Activated CD4-positive, alpha-beta T cell treated with anti-CD3 and anti-CD28 coated beads, Interleukin-2, amount 50 U/mL, for 1 hour (primary cell): Measurements from ENCODE around the gene CXCL12.

ENCODE experiments used
- DNase-seq: peaks from one replicate; pipeline ENCODE4 v3.0.0-alpha.2; 2020

CXCL12 gene

DNA sequence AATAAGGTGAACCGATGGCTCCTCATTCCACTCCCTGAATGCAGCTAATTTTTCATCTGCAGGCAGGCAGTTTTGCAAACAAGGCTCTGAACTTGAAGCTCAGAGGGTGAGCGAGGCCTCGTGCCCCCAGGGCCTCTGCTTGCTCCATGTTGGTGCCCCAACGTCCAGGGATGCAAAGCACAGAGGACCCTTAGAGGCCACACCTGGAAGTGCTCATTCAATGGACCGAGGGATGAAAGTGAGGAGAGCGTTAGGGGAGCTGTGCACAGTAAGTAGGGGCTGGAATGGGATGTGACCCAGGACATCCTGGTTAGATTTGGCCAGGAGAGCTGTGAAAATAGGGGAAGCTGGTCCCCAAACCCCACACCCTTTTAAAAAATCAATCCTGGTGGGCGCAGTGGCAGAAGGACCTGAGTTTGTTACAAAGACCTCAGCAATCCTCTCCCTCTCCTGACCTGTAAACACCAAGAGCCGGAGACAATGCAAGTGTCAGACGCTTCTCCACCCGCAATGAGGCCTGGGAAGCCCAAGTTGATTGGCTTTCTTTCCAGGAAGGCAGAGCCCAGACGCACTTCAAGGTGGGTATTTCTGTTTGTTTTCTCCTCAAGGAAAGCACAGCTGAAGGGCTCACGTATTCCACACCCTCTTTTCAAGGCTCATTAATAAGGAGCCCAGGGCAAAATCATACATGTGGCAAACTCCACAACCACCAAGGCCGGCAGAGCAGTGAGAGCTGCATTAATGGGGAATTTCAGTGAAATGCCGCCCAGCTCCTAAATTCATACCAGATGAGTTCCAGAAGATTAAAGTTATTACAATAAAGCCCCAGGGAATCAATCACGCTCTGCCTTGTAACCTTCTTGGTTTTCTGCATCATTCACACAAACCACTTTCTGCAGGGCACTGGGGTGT is 14.1 kb upstream of the CXCL12 start:
- DNase-seq = no peak

DNA sequence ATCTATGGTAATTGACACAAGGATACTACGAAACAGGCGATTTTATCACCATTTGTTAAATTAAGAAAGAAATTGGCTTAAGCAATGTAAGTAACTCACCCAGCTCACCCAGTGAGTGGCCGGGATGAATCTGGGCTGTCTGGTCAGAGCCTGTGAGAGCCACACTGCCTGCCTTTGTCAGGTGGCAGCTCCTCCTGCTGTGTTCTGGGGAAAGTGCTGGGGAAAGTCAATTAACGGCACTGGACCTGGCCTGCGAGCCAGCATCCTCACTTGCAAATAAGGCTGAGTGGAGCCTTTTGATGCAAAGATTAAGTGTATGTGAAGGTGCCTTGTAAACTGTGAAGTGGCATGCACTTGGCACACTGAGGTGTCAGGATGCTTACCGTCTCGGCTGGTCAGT is 13.4 kb upstream of the CXCL12 start:
- no peak for DNase-seq

DNA sequence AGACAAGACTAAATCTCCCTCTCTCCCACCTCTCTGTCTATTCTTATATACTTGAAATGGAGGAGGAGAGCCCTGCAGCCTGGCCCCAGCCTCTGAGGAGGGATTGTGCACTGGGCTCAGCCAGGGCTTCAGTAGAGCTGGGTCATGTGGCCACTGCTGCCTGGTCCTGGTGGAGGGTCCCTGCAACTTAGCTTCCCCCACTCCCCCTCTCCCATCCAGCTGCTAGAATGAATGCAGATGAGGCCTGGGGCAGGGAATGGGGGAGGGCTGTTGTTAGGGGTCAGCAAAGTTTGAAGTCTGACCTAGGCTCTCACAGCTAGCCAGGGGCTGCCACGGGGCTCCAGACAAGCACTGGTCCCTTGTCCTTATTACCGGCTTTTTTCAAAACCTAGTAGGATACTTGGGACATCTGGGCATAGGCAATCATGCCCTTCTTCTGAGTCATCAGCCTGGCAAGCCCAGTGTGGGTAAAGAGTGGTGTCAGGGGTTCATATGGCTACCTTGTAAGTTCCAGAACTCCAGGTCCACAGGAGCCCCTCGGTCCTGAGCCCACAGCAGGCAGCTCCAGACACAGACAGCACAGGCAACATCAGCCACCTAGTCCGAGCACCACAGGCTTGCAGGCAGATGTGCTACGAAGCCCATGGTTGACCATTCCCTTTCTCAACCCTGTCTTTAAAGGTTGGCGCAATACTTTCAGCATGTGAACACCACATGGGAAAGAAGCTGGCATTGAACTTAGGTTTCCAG is 12.8 kb upstream of the CXCL12 start:
- no peak for DNase-seq

DNA sequence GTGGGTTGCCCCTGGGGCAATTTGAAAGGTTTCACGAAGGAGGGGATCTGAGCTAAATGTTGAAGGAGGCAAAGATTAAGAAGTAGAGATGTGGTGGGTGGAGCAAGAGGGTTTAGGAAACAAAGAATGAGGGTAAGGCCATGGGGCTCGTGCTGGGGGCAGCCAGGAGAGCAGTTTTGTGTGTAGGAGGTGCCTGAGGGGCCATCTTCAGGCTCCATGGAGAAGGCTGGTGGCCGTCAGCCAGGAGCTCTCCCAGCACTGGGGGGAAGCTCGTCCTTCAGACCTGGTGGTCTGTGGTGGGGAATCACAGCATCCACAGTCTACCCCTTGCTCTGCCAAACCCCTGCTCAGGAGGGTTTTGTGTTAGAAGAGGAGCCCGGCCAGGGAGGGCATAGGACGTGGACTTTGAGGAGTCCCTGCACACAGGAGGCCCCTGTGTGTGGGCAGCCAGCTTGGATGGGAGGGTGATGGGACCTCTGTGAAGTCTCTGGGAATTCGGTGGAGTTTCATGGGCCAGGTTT is 11.8 kb upstream of the CXCL12 start:
- no peak for DNase-seq

DNA sequence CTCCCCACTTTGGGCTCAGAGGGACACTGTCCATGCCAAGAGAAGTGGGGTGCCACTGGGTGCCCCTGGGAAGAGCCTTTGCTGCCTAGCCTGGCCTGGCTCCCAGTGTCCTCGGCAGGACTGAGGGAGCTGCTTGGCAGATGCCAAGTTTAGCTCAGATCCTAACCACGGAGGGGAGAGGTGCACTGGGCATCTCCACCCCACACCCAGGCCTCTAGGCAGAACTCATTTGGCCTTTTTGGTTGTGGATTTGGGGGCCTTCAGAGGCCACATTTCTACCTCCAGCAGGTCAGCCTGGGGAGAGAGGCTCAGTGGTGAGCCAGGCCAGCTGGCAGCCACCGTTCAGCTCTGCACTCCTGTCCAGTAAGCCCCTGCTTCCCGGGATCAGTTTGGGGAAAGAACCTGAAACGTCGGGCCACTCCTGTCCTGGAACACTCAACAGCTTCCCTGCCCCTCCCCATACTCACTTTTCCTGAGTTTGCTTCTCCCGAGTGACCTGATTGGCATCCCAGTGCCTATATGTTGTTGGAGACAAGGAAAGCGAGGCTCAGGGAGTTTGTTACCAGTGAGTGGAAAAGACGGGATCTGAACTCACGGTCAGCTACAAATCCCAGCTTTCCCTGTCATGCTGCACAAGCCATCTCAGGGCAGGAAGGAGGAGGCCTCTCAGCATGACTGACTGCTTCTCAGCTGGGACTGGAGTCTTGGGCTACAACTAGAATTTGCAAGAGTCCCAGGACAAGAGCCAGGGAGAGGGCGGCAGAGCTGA is 11.2 kb upstream of the CXCL12 start:
- DNase-seq = no peak

DNA sequence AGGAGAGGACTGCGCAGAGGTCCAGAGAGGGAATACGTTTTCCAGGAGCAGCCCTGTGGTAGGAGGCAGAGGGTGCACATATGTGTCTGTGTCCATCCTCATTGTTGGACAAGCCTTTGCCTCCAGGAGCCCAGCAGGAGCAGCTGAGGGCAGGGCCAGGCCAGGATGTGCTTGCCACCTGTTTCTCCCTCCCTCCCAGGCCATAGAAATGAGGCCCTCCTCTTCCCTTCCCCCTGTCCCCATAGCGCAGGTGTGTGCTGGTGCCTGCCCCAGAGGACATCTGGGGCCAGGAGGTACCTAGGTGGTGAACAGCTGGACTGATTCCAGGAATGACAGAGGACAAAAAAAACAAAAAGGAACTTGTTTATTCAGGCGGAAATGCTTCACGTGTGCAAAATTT is 10.5 kb upstream of the CXCL12 start:
- no peak for DNase-seq

DNA sequence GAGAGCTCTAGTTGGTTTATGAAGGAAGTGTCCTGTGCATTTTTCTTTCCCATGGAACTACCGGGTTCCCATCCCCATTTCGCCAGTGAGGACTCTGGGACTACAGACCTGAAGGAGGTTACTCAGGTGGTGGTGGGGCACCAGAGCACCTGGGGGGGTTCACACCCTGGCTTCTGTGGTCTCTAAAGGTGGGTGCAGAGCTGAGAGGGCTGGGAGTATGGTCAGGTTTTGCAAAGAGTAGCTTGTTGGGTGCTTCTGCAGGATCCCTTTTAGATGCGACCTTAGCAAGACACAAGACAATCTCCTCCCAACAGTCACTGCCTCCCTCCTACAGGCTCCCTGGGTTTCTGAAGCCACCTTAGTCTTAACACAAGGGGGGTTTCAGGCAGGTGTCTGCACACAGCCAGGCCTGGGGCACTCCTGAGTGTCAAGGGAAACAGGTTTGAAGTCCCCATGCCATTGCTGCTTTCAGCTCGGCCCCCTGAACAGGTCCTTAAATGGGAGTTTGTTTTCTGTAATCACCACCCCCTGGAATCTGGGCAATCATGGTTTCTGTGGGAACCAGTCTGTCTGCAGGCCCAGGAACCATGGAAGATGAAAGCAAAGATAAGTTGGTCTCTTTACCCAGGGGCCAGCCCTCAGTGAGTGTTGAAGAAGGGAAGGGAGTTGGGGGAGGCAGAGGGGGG is 9.9 kb upstream of the CXCL12 start:
- DNase-seq = no peak

DNA sequence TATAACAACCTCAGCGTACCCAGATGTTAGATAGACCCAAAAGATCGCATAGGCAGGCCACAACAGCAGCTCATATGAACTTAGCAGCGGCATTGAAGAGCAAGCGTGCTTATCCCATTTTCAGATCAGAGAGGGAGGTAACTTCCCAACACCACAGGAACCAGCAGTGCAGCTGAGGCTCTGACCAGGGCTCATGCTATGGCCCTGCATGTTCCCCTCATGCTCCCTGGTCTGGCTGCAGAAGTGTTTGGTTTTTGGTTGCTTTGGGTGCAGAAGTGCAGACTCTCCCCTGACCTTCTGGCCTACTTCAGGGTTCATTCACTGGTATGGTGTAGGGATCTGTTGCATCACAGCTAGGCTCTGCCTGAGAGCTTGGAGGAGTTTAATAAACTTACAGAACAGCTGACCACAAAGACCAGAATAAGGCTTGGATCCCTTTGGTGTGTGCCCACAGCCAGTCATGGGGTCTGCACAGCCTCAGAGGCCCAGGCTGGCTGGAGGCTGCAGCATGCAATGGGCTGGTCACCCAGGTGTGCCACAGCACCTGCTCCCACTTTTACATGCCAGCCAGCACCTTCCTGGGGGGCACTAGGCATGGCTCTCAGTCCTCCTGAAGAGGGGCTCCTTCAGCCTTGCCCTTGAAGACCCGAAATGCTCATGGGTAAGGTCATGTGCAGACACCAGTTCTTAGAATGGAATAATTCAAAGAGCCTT is 9.1 kb upstream of the CXCL12 start:
- no peak for DNase-seq

DNA sequence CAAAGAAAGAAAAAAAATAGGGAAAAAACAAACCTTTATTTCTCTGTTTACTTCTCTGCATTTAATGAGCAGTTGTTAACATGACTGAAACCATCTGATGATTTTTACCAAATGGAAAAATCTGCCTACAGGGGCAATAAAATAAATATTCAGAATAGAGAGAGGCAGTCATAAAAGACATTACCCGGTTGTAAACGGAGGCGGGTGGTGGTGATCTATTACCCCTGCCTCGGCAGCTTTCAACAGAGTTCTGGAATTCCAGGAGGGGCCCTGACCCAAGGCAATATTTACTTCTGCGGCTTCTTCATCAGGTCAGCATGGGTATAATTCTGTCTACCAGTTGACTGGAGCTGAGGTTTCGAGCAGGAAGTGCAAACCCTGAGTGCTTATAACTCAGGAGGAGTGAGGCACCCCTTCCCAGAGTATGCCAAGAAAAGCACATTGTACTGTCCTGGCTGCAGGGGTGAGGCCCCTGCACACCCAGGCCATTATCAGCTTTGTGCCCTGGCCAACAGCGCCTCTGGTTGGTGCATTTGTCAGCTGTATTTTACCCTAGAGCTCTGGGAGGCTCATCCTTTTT is 8.2 kb upstream of the CXCL12 start:
- no peak for DNase-seq

DNA sequence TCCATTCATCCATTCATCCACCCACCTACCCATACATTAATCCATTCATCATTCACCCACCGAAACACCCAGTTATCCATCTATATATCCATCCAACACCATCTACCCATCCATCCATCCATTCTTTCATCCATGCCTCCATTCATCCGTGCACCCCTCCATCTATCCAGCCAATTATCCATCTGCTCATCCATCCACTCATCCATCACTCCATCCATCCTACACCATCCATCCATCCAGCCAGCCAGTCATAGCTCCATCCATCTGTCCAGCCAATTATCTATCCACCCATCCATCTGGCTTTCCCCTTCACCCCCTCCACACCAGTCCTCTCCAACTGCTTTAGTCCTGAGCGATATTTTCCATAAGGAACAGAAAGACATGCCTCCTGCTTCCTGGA is 7.5 kb upstream of the CXCL12 start:
- DNase-seq = no peak

DNA sequence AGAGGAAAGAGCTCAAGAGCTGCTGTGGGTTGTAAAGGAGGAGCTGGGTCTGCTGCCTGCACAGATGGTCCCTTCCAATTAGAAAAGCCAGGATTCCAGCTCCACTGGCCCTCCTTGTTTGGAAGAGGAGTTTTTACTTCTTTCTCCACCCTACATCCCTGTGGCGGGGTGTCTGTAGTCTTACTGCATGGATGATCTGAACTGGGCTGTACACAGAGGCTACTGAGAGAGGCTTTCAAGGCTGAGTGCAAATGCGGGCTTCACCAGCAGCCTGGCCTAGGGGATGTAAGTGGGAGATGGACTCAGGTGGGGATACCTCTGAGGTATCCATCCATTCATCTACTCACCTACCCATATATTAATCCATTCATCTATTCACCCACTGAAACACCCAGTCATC is 7.1 kb upstream of the CXCL12 start:
- no peak for DNase-seq

DNA sequence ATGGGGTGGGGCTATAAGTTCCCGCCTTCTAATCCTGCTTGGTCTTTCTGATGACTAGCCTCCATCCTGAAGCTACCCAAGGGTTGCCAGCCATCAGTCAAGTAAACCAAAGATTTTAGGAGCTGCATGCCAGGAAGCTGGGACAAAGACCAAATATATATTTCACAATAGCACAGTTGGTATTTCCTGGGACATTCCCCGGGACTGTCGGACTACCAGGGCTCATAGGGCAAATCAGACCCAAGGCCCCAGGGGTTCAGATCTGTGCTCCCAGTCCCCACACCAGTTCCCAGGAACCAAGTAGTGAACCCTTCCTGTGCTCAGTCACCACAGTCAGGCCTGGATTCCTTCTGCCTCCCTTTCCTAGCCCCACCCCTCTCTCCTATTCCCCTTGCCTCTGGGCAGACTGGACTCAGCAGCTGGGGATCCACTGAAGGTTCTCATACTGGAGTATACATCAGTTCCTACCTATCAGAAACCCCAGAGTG is 5.7 kb upstream of the CXCL12 start:
- no peak for DNase-seq

DNA sequence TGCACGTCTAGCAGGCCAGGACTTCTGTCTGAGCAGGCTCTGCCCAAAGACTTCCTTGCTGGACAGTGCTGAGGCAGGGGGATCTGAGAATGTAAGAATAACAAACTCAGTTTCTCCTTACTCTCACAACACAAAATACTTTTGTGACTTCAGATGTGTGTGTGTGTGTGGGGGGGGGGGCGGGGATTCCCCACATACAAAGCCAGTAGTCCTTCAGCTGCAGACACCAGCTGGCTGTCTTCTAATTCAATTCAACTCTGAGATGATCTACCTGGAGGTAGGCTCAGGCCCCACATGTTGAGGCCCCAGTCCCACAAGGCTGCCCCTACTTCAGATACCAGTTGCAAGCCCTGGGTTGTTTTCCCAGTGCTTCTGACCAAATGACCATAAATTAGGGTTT is 4.7 kb upstream of the CXCL12 start:
- no peak for DNase-seq

DNA sequence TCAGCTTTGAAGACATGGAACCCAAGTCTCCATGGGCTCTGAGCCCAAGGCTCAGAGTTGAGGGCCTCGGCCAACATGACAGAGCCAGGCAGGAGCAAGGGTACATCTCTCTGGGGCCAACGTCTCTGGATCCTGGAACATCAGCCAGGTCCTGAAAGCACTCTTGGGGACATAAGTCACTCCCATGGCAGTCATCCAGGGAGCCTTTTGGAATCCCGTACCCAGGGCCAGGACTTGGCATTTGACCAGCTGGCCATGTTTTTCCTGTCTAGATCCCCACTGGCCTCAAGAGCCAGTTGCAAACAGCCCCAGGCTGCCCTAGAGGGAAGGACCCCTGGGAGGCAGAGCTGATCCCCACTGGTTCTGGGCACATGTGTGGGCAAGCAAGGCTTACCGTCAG is 4.3 kb upstream of the CXCL12 start:
- DNase-seq = no peak

DNA sequence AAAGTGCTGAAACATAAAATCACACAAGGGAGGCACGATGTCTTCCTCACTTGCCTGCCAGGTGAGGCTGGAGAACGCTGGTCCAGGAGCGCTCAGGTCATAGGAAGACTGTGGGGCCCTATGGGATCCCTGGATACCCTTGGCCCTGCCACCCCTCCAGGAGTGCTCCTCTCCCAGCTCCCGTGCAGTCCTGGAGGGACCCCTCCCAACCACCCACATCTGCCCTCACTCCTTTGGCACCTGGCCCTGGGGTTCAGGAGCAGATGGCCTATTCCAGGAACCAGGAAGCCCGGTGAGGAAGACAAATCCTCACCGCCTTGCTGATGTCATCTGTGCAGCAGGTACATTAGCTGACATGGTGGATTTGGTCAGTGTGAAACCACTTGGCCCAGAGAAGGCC is 3.7 kb upstream of the CXCL12 start:
- no peak for DNase-seq

DNA sequence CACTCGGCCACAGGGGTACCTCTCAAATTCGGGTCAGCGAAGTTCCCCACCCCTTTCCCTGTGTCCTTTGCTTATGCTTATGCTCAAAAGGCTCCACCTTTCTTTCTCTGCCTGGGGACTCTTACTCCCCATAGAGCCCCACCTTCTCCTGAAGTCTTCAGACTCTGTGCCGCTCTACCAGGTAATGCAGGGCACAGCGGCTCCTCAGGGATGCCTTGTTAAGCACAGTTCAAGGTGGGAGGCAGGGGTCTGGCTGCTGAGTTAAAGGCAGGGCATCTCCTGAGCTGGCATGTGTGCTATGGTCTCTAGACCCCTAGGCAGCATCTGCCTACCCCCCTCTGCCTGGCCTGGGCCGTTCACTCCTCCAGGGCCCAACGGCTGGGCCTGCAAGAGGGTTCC is 3.0 kb upstream of the CXCL12 start:
- DNase-seq = no peak

DNA sequence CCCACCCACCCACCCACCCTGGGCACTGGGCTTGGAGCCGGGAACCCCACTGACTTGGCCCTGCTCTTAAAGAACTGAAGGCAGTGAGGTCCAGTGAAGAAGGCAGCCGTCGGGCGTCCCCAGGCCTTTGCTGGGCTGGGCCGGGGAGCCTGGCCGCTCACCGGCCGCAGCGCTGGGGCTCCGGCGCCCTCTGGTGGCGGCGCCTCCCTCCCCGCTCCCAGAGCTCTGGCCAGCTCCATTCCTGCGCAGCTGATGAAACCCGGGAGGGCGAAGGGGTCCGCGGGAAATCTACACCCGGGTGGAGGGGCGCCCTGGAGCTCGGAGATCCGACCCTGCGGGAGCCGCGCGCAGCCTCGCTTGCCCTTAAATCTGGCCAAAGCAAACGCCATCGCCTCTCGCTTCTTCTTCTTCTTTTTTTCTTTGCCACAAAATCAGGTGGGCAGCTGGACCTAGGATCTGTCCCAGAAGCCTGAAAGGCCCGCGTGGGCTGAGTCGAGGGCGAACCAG is 1.7 kb upstream of the CXCL12 start:
- peak; percentile 4 for DNase-seq

DNA sequence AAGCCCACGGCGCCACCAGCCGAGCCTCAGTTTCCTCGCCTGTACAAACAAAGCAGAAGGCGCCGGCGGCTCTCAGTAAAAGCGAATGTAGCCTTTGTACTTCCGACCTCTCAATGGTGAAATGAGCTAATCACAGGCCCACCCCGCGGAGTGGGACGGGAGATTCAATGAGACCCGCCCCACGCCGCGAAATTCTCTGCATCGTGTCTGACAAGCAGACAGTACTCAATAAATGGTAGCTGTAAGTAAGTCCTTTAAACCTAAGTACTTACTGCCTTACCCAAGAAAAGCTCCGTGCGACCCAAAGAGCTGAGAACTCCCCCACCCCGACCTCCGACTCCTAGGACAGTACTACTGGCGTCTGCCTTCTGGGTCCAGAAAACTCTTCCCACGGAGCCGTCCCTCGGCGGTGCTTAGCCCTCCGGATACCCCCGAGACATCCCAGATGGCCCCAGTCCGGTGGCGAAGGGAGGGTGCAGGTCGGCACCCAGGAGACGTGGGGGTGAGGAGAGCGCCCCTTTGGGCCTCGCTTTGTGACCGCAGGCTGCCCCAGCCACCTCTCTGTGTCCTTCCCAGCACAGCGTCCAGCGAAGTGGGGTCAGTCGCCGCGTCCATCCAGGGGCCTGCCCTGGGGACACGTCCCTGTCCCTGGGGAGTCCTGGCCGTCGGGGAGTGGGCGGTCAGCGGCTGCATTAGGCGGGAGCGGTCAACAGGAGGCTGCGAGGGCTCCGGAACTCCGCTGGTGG is 972 bp upstream of the CXCL12 start:
- DNase-seq = no peak

DNA sequence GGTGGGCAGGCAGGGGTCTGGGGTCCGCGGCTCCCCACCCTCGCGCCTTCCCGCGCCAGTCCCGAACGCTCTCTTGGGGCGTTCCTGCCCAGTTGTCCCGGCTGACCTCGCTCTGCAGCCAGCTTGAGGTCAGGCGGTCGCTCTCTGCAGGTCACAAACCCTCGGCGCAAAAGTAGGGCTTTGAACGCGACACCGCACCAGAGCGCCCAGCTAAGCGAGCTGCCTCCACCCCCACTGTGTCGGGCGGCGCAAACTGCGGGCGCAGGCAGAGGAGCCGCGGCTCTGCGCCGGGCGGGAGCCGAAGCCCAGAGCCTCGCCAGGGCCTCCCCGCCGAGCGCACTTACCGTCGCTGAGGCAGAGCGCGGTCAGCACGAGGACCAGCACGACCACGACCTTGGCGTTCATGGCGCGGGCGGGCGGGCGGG is 284 bp downstream of the CXCL12 start:
- no peak for DNase-seq
